G401.6 (cell line): Measurements from ENCODE around the gene TBK1.
"Not testable (repeated sequence)": the region's sequence is repeated elsewhere in the genome, so short reads cannot be mapped to it uniquely, and the experiment has no call there.

Experiments
- FAIRE-seq: peaks from 2 replicates; lab custom pipeline; 2012; peaks lifted over from hg19 to GRCh38; lab: Jason Lieb, UNC

TBK1 gene

DNA sequence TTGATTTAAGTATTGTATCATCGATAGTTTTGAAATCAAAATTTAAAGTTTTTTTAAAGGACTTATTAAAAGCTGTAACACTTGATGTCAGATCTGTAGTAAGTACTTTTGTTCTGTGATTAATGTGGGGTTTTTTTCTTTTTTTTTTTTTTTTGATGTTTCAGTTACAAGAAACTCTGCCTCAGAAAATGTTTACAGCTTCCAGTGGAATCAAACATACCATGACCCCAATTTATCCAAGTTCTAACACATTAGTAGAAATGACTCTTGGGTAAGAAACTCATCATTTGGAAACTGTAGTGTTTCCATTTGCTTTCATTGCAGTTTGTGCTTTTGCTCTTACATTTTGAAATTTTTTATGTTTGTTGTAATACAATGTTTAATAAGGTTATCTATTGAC, 45.6 kb downstream of the TBK1 start:
- FAIRE-seq = peak; percentile 65

DNA sequence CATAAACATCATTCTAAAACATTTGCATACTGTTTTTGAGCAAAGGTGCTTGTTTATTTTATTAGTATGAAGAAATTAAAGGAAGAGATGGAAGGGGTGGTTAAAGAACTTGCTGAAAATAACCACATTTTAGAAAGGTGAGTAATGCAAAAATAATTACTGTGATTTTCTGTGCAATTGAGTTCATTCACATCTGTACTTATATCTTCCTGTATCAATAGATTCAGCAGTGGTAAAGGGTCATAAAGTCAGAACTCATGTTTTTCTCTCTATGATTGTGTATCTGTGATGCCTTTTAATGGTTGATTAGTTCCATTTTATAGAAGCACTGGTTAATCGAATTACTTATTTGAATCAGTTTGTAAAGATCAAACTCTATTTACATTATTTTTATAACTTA, 46.0 kb downstream of the TBK1 start:
- FAIRE-seq = no peak

DNA sequence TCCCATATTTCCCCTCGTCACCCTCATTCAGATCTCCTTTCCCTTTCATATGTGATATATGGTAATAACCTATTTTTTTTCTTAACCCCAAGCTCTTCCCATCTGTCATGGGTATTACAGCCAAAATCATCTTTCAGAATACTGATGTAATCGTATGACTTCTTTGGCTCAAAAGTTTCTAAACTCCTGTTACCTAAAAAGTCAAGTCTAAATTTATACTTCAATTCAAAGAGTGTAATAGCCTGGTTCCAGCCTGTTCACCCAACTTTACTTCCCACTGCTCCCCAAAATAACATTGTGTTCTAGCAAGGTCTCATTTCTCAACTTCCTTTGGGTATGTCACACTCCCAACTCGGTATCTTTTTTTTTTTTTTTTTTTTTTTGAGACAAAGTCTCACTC, 48.5 kb downstream of the TBK1 start:
- no peak for FAIRE-seq

DNA sequence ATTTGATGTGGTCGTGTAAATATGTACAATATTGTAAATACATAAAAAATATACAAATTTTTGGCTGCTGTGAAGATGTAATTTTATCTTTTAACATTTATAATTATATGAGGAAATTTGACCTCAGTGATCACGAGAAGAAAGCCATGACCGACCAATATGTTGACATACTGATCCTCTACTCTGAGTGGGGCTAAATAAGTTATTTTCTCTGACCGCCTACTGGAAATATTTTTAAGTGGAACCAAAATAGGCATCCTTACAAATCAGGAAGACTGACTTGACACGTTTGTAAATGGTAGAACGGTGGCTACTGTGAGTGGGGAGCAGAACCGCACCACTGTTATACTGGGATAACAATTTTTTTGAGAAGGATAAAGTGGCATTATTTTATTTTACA, 49.6 kb downstream of the TBK1 start:
- no peak for FAIRE-seq

DNA sequence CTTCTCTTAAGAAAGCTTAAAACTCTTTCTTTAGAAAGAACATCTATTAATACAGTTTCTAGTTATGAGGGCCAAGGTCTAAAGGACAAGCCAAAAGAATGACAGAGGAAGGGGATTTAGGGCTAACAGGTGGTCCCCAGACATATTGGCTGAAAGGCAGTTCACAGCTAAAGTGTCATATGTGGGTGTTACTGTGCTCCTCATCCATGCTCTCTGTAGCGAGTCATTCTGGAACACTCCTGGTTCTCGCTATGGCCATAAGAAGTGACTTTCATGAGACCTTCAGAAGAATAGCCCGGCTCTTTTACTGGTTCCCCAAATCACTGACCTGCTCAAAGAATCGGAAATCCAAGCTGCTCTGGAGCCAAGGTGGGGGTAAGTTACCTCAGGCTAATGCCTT, 55.0 kb downstream of the TBK1 start:
- FAIRE-seq = no peak

DNA sequence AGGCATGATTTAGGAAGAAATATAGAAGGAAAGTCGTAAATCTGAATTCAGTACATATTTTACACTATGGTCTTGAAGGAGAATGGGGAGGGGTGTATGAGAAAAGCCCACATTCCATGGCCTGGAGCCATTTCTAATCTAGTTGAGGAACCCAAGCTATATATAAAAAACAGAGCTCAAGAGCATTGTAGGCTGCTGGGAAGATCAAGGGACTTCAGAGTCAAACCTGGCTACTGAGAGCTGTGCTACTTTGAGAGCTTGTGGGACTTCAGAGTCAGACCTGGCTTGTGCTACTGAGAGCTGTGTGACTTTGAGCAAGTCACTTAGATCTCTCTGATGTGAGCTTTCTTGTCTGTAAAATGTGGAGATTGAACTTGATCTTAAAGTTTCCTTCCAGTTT, 58.7 kb downstream of the TBK1 start:
- no peak for FAIRE-seq

DNA sequence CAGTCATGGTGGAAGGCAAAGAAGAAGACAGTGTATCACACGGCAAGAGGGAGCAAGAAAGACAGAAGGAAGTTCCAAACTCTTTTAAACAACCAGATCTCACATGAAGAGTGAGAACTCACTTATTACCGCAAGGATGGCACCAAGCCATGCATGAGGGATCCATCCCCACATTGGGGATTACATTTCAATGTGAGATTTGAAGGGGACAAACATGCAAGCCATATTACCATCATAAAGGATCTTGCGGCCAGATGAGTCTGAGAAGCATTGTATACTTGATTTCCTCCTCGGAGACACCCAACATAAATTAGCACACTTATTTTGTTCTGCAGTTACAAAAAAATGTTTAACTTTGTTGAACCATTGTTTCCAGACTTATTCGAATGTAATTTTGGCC, 66.5 kb downstream of the TBK1 start:
- FAIRE-seq = no peak

DNA sequence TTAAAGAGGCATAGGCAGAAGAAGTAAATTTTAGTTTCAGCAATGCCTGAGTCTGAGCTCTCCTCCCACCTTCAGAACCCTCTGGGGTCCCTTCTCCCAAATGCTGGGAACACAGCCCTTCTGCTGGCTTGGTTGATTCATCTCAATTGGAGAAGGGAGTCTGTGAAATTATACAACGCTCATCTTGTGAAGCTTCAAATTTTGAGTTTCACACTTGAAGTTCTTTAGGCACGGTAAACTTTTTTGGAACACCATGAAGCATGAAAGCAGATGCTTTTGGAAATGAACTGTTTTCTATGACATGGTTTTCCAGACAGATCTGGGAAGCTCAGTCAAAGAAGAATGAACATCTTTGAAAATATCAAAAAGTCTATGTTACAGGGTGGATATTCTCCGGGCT, 69.9 kb downstream of the TBK1 start:
- FAIRE-seq = no peak

DNA sequence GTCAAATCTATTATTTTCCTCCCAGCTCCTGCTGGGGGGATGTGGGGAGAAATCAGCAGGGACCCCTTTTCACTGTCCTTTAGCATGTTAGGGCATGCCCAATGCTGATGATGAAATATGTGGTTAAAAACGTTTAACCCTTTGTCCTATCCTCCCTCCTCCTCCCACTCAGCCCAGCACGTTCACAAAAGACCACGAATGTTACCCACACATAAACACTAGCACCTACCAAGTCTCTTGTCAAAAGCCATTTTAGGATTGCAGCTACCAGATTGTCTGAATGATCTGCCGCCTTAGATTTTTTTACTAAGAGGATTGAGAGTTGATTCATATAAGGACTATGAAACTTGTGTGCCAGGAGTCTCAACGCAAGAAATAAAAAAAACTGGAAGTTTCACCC, 70.4 kb downstream of the TBK1 start:
- no peak for FAIRE-seq

DNA sequence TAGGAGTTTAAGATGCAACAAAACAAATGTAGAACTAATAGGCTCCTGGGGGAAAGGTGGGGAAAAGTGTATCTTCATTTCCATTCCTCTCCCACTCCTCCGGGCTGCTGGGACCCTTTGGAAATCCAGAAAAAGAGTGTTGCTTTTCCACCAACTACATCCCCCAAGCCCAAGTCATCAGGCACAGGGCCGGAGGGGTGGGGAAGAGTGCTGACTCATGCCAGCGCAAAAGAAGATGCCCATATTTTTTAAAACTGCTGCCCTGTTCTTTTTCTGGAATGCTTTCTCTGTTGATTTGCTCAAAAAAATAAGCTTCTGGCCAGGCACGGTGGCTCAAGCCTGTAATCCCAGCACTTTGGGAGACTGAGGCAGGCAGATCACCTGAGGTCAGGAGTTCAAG, 70.9 kb downstream of the TBK1 start:
- no peak for FAIRE-seq

DNA sequence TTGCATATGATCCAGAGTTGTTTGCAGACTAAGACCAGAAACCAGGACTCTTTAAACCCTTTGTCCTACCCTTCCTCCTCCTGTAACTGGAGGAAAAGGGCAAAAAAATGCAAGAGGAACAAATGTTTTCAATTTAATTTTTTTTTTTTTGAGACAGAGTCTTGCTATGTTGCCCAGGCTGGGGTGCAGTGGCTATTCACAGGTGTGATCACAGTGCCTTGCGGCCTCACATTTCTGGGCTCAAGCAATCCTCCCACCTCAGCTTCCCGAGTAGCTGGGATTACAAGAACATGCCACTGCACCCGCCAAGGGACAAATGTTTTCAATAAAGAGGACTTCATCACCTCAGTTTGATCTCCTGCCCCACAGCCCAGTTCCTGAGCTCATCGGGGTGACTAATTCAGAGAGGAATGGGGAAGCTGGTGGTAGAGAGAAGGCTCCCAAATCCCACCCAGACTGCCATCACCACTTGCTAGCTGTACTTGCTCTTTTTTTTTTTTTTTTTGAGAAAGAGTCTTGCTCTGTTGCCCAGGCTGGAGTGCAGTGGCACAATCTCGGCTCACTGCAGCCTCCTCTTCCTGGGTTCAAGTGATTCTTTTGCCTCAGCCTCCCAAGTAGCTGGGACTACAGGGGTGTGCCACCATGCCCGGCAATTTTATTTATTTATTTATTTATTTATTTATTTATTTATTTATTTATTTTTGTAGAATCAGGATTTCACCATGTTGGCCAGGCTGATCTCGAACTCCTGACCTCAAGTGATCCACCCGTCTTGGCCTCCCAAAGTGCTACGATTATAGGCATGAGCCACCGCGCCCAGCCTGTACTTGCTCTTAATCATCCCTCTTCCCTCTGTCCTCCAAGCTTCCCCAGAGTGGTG, 71.9 kb downstream of the TBK1 start:
- FAIRE-seq = not testable (repeated sequence)

DNA sequence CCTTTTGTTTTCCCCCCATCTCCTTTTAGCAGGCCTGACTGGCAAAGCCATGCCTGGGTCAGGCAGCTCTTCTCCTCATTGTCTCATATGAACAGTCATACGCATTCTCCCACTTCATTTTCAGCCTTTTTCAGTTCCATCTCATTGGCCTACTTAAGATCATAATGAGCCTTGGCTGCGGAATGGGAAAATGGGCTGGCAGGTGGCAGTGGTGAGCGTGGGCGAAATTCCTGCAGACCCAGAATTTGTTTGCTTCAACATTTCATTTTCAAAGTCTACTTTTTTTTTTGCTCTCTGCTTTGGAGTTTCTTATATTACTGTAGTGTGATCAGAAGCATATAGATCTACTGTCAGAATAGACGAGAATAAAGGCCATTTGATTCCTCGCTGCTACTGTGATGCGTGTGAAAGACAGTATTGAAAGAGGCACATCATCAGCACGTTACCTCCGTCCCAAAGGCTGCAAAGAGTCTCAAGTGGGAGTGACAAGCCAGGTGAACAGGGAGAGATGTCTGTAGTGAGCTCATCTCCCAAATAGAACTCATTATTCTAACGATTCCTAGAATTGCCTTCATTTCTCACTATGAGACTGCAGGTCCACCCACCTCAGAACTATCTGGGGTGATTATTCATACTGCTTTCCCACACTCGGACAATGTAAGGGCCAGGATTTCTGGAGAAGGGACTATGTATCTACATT, 73.7 kb downstream of the TBK1 start:
- no peak for FAIRE-seq

DNA sequence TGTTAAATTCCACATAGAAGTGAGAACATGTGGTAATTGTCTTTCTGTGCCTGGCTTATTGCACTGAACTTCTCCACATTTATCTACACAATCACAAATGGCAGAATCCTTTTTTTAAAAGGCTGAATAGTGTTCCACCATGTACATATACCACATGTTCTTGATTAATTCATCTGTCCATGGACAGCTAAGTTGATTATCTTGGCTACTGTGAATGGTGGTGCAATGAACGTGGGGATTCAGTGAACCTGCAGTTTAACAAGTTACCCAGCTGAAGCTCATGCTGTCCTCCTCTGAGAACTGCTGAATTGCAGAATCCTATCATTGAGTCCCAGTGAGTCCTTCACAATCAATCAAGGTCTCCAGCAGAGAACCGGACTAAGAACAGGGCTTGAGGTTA, 74.9 kb downstream of the TBK1 start:
- FAIRE-seq = no peak

DNA sequence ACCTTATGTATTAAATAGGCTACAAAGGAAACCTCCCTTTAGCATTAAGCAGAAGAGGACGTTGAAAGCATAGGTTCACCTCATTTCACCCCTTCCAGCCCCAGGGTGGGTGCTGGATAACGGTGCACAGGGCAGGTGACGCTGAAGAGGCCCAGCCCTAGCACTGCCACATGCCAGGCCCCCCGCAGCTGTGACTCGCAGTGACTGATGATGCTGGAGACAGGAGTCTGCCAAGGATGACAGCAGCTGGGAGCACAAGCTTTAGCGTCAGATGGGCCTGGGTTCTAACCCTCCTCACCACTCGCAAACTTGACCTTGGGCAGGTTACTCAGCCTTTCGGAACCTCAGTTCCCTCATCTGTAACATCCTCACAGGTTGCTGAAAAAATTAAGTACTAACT, 76.7 kb downstream of the TBK1 start:
- FAIRE-seq = no peak

DNA sequence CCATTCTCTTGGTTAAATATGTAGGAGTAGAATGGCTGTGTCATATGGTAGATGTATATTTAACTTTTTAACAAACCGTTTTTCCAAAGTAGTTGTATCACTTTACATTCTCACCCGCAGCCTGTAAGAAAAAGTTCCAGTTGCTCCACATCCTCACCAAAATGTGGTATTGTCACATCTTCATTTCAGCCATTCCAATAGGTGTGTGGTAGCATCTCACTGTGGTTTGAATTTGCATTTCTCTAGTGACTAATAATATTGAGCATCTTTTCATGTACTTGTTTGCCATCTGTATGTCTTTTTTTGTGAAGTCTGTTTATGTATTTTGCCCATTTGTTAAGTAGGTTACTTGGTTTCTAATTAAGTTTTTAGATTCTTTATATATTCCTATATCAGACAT, 78.6 kb downstream of the TBK1 start:
- no peak for FAIRE-seq

DNA sequence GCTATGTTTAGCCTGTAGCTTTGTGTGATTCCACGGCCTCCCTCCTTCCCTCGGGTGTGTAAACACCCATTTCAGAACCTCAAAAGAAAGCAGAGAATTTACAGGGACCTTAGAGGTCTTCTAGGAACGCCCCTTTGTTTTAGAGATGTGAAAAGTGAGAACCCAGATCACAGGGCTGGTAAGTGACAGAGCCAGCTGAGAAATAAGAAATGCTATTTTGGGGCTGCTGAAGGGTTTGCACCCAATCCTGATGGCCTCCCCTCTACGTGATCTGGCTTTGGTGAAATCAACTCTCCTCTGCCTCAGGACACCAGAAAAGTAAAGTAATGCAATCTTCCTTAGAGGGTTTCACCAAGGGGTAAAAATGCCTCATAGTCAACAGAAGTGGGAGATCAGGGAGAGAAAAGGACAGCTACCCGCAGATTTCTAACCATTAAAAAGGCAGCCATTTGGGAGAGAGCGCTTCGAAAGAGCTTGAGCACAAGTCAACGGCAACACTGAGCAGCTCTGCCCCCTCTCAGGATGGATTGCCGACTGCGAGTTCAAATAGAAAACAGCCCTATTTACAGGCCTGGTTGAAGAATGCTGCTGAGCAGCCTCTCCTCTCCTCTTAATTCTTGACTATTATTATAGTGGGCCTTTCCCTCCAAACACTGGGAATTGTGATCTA, 79.9 kb downstream of the TBK1 start:
- no peak for FAIRE-seq

DNA sequence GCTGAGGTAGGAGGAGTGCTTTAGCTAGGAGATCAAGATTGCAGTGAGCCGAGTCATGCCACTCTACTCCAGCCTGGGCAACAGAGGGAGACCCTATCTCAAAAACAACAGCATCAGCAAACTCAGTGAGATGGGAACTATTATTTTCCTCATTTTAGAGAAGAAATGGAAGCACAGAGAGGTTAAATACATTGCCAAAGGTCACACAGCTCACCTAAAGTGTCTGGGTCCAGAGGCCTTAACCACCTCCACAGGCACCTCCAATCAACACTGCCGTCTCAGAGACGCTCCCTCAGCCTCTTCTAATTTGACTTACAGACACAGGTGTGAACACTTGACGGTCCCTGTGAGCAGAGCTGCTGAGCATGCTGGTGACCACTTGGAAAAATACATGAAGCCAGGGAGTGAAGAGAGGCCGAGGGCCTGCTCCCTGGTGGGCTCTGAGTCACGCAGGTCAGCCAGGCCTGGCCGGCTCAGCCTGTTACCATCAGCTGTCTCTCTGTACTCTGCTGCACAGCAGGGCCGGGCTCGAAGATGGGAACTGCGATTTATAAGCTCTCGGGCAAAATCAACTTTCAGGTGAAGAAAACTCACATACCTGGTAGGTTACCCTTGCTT, 80.9 kb downstream of the TBK1 start:
- no peak for FAIRE-seq

DNA sequence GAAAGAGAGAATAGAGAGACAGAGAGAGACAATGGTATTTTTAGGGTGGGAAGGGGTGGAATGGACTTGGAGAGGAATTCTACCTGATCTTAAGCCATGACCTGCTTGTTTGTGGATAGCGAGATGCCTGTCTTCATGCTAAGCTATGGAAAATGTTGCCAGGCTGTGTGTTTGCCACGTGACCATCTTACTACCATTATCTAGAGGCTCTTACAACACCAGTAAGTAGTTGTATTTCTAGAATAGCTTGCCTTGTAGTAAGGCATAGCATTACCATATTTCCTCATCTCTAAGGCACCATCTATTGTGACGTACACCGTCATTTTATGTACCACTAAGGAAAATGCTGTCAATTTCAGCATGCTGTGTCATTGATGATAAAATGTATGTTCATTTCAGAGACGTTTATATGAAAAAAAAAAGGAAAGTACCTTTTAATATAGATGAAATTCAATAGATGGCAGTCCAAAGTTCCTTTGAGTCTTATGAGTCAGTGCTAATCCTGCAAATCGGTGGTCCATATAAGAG, 82.8 kb downstream of the TBK1 start:
- no peak for FAIRE-seq

DNA sequence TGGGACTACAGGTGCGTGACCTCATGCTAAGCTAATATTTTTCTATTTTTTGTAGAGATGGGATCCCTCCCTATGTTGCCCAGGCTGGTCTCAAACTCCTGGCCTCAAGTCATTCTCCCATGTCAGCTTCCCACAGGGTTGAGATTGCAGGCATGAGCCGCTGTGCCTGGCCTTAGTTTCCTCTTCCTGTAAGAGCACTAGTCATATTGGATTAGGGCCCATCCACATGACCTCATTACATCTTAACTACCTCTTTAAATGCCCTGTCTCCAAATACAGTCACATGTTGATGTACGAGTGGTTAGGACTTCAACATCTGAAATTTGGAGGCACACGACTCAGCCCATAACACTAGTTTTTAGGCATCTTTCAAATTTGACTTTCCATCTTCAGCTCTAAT, 86.2 kb downstream of the TBK1 start:
- FAIRE-seq = no peak

DNA sequence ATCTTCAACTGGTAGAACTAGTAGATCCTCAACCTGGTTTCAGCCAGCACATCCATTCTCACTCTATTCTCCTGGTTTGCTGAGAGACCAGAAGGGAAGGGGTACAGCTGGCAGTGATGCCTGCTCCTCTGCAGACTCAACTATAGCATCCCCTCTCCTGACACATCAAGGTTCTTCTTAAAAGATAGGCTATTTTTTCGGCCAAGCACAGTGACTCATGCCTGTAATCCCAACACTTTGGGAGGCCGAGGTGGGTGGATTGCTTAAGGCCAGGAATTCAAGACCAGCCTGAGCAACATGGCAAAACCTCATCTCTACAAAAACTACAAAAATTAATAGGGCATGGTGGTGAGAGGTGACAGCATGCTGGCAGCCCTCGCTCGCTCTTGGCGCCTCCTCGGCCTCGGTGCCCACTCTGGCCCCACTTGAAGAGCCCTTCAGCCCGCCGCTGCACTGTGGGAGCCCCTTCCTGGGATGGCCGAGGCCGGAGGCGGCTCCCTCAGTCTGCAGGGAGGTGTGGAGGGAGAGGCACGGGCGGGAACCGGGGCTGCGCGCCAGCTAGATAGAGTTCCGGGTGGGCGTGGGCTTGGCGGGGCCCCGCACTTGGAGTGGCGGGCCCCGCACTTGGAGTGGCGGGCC, 90.6 kb downstream of the TBK1 start:
- not testable (repeated sequence) for FAIRE-seq

DNA sequence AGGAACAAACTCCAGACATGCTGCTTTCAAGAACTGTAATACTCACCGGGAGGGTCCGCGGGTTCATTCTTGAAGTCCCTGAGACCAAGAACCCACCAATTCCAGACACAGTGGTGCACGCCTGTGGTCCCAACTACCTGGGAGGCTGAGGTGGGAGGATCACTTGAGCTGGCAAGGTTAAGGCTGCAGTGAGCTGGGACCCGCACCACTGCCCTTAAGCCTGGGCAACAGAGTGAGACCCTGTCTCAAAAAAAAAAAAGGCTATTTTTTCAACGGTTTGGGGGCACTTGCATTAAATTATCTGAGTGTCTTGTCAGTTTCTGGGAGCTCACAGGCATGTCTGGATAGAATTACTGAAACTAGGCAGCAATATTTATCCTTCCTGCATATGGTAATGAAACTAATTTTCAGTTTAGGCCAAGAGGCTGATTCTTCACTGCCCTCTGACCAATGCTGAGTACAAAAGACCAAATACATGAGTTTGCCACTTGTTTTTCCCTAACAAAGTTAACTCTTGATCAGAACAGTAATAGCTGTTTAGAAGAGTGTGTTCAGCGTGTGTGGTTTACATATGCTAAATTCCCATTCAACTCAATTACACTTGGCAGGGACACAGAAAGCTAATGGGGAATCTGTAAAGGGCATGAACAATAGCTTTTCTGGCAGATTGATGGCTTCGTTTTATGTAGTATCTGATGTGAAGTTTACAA, 92.6 kb downstream of the TBK1 start:
- FAIRE-seq = no peak

DNA sequence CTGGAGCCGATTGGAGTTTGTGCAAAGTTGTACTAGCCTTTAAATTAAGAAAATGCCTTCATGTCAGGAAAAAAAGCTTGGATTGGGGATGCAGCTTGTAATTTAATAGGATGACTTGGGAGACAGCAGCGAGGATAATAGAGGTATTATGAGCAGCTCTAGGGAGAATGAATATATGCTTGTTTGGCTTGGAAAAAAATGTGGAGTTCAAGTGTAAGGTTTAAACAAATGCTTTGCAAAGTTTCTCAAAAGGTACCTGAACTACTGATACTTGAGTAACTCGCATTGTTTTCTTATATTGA, 93.1 kb downstream of the TBK1 start:
- FAIRE-seq = no peak
